ENCODE data around the gene TRAF2.

GRCh38 chr9:136917902-136918301 lies 31.6 kb downstream of the TRAF2 start:
- TF ChIP-seq, protein P1, sequence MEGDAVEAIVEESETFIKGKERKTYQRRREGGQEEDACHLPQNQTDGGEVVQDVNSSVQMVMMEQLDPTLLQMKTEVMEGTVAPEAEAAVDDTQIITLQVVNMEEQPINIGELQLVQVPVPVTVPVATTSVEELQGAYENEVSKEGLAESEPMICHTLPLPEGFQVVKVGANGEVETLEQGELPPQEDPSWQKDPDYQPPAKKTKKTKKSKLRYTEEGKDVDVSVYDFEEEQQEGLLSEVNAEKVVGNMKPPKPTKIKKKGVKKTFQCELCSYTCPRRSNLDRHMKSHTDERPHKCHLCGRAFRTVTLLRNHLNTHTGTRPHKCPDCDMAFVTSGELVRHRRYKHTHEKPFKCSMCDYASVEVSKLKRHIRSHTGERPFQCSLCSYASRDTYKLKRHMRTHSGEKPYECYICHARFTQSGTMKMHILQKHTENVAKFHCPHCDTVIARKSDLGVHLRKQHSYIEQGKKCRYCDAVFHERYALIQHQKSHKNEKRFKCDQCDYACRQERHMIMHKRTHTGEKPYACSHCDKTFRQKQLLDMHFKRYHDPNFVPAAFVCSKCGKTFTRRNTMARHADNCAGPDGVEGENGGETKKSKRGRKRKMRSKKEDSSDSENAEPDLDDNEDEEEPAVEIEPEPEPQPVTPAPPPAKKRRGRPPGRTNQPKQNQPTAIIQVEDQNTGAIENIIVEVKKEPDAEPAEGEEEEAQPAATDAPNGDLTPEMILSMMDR (IDR thresholded peaks at IDR 0.05; ENCODE audit: insufficient read depth, low read depth, low read length) = no peak
- TF ChIP-seq EZH2 (IDR thresholded peaks at IDR 0.05; ENCODE audit: insufficient read depth, low read length) = no peak

Data from astrocyte (in vitro differentiated cells and primary cell).